GM12801 (cell line): ENCODE measurements around the gene MACC1.

ENCODE experiments used
- CTCF ChIP-seq: IDR thresholded peaks from one replicate; pipeline ENCODE4 v1.5.1; 2011; ENCODE audit warnings: control low read depth; ENCODE audit not compliant: insufficient read length; ENCODE audit errors: extremely low read depth

MACC1 gene

DNA sequence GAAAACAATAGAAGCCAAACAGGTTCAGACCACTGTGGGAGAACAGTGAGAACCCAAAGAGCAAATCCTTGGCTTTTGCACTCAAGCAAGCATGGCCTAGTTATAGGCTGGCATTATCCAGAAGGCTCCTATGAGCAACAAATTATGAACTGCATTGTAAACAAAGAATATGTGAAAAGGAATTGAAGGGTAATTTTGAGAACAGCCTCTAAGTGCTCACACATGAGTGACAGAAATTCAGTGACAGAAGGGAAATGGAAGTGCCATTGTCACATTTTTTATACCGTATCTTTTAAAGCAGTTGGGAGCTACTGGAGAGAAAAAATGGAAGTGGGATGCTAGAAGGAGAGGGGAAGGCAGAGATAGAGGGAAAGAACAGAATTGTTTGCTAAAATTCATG is 114.2 kb downstream of the MACC1 start:
- no peak for TF ChIP-seq CTCF

DNA sequence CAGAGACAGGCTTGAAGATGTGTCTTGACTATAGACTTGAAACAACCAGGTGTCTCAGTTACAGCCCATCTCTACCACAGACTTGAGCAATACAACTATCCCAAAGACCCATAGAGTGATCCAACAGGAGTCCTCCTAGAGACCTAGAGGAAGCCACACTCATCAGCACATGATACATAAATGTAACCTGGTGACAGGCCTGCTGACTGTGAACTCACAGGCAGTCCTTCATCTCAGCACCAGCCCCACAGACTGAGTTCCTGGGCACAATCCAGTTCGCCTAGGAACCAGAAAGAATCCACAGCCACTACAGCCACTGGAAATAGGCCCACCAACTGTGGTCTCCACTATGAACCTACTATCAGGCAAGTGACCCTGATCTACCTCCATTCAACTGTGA is 121.3 kb downstream of the MACC1 start:
- no peak for TF ChIP-seq CTCF

GRCh38 chr7:20095436-20095835 is 121.7 kb downstream of the MACC1 start:
- no peak for TF ChIP-seq CTCF

GRCh38 chr7:20089431-20089830 is 127.8 kb downstream of the MACC1 start:
- no peak for TF ChIP-seq CTCF

GRCh38 chr7:20085086-20085485 is 132.1 kb downstream of the MACC1 start:
- TF ChIP-seq CTCF = no peak
